ENCODE measurements around the gene TAGLN3.

GRCh38 chr3:112017091-112017490, 18.4 kb downstream of the TAGLN3 start:
- no peak for TF ChIP-seq ZNF564 (CRISPR knock-in tag; IDR thresholded peaks at IDR 0.05)
- TF ChIP-seq ZNF7 (CRISPR knock-in tag; IDR thresholded peaks at IDR 0.05), result no peak
- TF ChIP-seq HOMEZ (CRISPR knock-in tag; IDR thresholded peaks at IDR 0.05; ENCODE audit: low read depth), result no peak
